ENCODE data around the gene ALDH2.
"Not testable (repeated sequence)": the region's sequence is repeated elsewhere in the genome, so short reads cannot be mapped to it uniquely, and the experiment has no call there.

Gene ALDH2

DNA sequence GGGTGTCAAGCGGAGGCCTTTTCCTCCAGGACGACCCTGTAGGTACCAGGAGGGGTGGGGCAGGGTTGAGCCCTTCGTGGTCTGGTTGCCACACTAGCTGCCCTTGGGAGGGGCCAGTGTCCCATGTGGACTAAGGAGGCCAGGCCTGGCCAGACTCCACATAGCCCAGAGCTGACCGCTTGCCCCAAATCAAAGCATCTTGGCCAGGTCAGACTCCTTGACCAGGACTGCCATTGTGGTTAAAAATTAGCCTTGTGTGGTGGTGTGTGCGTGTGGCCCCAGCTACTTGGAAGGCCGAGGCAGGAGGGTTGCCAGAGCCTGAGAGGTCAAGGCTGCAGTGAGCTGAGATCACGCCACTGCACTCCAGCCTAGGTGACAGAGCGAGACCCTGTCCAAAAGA is 24.8 kb downstream of the ALDH2 start:
- DNase-seq = no peak

DNA sequence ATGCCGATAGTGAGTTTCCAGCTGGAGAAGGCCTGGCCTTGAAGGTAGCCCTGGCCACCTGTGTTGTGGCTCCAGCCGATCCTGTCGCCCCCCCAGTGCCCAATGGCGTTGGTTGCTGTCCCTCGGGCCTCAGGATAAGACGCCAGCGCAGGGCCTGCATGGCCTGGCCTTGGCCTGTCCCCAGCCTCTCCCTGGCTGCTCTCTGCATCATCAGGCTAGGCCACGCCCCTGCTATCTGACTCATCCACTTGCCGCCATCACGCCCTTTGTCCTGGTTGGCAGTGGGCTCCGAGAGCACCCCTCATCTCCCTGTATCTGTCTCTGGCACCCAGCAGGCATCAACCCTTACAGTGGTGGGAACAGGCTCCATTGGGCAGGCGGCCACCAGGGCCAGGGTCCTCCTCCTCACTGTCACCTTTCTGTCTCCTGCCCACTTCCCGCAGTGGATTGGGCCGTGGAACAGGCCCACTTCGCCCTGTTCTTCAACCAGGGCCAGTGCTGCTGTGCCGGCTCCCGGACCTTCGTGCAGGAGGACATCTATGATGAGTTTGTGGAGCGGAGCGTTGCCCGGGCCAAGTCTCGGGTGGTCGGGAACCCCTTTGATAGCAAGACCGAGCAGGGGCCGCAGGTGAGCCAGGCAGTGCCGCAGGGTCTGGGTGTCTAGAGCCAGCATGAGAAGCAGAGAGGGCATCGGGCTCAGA is 25.6 kb downstream of the ALDH2 start:
- DNase-seq = no peak

DNA sequence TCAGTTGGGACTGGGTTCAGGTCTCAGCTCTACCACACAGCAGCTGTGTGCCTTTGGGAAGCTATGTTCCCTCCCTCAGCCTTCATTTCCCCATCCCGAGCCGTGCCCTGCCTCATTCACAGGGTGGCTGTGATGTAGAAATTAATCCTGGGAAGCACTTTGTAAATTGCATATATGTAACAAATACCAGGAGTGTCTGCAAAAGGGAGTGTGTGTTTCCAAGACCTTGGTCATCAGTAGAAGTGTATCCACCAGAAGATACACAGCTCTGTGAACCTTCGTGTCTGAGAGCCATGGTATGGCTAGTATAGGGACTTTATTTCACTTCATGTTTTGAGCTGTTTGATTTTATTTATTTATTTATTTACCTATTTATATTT is 26.1 kb downstream of the ALDH2 start:
- no peak for DNase-seq

DNA sequence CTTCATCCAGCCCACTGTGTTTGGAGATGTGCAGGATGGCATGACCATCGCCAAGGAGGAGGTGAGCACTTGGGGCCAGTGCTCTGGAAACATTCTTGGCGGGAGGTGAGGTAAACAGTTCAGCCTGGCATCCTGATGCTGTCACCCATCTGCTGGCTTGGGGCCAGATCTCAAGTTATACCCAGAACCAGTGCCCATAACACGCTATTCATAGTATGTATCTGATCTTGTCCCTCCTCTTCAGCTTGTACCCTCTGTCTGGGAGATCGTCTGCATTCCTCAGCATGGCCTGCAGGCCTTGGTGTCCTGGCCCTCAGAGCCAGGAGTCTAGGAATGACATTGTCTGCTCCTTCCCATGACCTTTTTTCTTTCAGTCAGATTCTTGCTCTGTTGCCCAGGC is 31.4 kb downstream of the ALDH2 start:
- DNase-seq = no peak

DNA sequence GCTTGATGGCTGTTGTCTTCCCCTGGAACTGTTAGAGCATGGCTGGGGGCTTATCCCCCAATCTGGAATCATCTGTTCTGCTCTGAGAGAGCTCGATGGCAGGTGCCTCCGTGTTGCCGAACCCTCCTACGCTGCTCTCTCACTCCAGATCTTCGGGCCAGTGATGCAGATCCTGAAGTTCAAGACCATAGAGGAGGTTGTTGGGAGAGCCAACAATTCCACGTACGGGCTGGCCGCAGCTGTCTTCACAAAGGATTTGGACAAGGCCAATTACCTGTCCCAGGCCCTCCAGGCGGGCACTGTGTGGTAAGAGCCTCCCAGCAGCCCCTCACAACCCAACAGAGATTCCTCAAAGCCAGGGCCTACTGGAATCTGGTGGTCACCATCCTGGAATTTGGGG is 33.0 kb downstream of the ALDH2 start:
- DNase-seq = no peak

DNA sequence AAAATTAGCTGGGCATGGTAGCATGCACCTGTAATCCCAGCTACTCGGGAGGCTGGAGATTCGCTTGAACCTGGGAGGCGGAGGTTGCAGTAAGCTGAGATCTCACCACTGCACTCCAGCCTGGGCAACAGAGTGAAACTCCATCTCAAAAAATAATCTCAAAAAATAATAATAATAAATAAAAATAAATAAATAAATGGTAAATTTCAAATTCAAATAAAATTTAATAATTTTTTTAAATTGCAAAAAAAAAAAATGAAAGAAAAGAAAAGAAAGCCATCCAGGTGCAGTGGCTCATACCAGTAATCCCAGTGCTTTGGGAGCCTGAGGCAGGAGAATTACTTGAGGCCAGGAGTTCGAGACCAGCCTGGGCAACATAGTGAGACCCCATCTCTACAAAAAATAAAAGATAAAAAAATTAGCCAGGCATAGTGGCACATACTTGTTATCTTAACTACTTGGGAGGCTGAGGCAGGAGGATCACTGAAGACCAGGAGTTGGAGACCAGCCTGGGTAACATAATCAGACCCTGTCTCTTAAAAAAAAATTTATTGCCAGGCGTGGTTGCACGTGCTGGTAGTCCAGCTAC is 36.4 kb downstream of the ALDH2 start:
- no peak for DNase-seq

DNA sequence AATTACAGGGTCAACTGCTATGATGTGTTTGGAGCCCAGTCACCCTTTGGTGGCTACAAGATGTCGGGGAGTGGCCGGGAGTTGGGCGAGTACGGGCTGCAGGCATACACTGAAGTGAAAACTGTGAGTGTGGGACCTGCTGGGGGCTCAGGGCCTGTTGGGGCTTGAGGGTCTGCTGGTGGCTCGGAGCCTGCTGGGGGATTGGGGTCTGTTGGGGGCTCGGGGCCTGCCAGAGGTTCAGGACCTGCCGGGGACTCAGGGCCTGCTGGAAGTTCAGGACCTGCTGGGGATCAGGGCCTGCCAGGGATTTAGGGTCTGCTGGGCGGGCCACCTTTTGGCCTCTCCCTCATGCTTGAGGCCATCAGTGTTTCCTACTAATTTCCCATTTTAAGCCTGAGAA is 37.1 kb downstream of the ALDH2 start:
- no peak for DNase-seq

DNA sequence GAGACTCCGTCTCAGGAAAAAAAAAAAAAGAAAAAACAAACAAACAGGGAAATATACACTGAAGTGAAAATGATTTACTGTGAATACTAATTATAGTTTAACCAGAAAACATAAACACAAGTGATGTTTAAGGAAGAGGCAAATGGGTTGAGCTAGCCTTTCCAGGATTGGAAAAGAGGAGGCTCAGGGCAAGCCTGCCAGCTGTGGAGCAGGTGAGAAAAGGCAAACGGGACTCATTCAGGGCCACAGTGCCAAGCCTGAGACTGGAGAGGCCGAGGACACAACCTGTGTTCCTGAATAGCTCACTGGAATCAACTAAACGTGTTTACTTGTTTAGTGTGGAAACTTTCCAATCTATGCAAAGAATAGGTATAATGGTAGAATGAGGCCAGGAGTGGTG is 39.6 kb downstream of the ALDH2 start:
- DNase-seq = no peak

DNA sequence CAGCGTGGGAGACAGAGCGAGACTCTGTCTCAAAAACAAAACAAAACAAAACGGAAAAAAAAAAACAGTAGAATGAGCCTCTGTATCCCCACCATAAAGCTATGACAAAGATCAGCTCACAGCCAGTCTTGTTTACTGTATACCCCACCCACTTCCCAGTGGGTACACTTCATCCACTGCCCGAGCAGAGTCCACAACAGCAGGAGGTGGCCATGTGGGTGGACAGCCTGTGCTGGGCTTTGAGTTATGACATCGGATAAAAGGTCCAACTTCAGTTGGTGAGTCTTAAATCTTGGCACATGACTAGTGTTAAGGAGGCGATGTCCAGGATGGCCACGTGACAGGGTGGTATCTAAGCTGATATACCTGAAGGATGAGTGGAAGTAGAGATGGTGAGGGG is 40.5 kb downstream of the ALDH2 start:
- DNase-seq = no peak

DNA sequence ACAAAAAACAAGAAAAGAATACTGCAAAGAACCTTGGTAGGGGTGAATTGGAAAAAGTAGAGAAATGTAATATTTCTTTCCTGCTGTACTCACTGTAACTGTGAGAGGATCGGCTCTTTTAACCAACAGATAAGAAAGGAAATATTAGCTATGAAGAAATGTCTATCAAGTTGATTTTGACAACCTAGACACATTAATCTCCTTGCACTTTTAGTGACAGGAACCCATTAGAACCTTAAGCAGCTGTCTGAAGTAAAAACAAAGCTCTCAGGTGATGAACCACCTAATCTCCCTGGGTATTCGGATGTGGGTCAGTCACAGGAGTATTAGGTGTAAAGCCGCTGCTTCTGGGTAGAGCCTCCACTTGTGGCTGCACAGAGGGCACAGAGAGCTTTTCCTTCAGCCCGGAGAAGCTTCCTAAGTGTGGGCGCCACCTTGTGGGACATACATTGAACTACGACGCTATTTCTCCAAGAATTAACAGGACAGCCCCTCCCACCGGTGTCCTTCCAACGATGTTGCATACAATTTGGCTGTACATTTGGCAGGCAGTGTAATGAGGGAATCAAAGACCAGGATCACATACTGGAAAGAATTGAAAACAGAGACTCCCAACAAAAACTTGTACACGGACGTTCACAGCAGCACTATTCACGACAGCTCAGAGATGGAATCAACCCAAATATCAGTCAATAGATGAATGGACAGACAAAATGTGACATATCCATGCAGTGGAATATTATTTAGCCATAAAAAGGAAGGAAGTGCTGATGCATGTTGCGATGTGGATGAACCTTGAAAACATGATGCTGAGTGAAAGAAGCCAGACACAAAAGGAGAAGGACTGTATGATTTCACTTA is 46.4 kb downstream of the ALDH2 start:
- DNase-seq = peak; percentile 84

DNA sequence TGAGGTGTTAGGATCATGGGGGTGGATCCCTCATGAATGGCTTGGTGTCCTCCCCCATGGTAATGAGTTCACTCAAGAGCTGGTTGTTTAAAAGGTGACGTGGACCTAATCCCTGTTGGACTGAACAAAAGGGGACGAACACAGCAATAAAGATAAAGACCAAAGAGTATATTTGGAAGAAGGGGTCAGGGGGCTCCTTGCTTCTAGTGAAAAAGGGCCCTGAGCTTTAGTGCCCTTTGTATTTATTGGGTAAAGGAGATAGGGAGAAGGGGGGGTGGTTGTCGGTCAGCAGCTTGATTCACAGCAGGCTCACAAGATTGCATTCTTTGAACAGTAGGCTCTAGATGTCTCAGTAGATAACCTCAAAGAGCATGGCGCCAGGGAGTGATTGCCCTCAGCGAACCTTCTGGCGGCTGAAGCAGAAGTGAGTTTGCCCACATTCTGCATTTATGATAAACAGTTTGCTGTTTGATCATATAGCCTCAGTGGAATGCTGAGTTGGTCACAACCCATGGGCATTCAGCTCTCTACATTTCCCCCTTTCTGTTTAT is 49.4 kb downstream of the ALDH2 start:
- no peak for DNase-seq

DNA sequence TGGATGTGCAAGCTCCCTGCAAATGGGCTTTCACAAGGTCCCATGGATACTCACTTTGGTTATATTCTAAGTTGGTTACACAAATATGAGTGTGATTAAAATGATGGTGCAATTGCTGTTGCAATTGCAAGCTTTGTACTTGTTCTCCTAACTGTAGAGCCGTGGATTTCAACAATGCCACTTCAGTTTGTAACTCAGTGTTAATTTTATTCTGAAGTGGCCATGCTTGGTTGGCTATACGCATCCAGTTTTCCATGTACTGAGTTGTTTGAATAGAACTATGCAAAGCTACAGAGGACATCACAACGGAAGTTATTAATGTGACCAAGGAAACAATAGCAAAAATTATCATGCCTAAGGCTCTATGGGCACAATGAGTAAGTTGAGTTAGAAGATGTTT is 50.2 kb downstream of the ALDH2 start:
- not testable (repeated sequence) for DNase-seq

DNA sequence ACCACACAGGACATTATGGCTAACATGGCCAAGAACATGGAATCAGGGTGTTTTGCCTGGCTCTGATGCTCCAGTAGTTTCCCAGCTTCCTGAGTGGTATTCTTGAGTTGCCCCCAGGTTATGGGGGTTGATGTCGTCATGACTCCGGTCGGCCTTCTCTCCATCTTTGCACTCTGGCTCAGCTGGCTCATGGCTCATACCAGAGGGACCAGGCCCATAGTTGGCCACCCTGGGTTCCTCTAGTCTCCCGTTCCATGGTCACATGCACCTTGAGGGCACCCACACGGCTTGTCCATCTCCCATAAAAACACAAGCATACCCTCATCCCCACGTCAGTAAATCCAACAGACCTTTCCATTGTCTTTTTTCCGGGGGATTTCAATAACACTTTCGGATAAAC is 51.6 kb downstream of the ALDH2 start:
- no peak for DNase-seq

DNA sequence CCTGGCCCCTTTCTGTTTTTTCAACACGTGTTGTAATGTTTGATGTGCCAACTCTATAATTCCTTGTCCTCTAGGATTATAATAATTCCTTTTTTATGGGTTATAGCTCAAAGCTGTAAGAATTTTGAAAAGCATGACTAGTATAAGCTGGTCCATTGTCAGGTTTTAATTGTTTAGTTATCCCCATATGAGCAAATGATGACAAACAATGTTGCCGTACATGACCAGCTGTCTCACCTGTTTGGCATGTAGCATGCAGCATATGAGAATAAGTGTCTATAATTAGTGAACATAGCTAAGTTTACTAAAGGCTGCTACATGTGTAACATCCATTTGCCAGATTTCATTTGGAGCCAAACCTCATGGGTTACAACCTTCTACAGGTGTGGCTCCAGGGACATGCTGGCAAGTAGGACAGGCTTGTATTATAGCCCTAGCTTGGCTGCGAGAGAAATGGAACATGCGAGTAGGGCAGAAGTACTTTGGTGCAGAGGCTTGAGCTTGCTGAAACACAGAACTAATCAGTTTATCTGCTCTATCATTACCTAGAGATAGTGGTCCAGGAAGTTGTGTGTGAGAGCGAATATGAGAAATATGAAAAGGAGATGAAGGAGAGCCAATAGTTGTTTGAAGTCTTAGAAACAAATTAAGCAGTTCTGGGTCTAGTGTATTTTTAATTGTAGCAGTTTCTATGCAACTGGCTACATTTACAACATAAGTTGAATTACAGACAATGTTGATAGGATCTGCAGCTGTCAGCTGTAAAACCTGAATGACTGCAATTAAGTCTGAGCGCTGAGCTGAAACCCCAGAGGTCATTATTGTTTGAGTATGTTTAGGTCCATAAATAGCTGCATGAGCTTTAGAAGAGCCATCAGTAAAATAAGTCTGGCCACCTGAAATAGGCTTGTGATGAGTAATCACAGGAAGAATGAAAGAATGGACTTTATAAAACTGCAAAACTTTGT is 52.7 kb downstream of the ALDH2 start:
- no peak for DNase-seq

DNA sequence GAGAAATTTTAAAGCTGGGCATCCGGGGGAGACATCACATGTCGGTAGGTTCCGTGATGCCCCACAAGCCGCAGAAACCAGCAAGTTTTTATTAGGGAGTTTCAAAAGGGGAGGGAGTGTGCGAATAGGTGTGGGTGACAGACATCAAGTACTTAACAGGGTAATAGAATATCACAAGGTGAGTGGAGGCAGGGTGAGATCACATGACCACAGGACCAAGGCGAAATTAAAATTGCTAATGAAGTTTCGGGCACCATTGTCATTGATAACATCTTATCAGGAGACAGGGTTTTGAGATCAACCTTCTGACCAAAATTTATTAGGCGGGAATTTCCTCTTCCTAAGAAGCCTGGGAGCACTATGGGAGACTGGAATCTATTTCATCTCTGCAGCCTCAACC is 54.1 kb downstream of the ALDH2 start:
- DNase-seq = not testable (repeated sequence)

DNA sequence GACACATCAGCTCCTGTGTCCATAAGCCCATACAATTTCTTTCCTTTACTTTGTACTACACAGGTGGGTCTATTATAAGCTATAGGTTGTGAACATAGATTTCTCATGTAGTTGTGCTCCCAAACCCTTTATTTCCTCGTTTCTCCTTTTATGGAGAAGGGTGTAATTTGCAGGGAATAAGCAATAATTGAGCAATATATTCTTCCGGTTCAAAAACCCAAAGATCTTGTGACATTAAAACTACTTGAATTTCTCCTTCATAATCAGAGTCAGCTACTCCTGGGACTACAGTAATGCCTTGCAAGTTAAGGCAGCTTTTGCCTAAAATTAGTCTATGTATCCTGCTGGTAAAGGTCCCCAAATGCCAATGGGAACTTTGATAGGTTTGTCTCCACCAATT is 56.2 kb downstream of the ALDH2 start:
- DNase-seq = no peak

DNA sequence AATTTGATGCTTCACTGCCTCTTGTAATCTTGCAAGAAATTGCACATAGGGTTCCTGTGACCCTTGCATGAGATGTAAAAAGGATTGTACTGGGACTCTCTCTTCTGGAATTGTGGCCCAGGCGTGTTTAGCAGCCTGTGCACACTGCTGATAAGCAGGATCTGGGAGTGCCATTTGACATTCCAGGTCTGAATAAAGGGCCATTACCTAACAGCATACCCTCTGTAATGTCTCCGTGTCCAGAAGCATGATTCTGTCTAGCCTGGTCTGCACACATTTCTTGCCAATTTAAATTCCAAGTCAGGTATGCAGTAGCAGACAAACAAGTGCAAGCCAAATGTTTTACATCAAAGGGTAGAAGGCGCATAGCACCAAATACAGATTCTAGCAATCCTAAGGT is 57.2 kb downstream of the ALDH2 start:
- DNase-seq = no peak

DNA sequence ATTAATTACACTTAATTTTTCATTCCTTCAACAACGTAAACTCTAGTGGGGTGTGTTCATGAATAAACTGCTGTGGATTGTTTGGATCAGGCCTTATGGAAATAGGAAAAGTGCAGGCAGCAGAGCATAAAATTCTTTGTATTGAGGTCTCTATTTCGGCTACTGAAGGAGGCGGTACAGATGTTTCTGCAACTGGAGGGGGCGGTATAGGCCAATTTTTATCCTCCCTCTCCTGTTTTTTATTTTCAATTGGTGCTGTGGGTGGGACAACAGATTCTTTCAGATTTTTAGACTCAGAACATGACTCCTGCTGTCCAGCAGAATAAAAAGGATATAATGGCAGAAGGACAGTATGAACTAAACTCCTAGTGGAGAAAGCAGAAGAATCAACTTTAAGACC is 57.6 kb downstream of the ALDH2 start:
- DNase-seq = not testable (repeated sequence)

DNA sequence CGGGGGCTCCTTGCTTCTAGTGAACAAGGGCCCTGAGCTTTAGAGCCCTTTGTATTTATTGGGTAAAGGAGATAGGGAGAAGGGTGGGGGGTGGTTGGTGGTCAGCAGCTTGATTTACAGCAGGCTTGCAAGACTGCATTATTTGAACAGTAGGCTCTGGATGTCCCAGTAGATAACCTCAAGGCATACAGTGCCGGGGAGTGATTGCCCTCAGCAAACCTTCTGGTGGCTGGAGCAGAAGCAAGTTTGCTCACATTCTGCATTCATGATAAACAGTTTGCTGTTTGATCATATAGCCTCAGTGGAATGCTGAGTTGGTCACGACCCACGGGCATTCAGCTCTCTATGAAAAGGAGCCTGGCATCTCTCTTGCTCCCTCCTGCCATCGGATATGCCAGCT is 58.8 kb downstream of the ALDH2 start:
- DNase-seq = no peak

DNA sequence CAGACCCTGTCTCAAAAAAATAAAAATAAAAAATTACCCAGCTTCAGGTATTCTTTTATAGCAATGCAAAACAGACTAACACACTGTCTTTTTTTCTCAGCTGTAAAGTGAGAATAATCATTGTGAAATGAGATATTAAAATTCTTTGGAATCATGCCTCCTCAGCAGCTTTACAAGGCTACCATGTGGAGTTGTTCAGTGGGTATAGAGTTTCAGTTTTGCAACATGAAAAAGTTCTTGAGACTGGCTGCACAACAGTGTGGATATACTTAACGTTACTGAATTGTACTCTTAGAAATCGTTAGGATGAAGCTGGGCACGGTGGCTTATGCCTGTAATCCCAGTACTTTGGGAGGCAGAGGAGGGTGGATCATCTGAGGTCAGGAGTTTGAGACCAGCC is 59.6 kb downstream of the ALDH2 start:
- no peak for DNase-seq

DNA sequence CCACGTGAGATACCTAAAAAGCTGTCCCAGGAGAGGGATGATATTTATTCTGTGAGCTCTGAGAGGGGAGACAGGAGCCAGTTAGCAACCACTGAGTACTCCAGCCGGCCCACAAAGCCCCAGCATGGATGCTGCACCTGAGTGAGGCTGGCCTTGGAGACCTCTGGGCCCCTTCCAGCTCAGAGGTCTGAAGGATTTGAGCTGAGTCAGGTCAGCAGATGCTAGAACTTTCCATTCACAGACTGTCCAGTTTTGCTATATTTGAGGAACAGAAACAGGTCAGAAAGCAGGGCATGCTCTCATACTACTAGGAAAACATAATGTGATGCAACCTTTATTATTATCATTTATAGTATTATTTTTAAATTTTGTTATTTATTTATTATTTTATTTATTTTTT is 60.3 kb downstream of the ALDH2 start:
- peak; percentile 74 for DNase-seq

DNA sequence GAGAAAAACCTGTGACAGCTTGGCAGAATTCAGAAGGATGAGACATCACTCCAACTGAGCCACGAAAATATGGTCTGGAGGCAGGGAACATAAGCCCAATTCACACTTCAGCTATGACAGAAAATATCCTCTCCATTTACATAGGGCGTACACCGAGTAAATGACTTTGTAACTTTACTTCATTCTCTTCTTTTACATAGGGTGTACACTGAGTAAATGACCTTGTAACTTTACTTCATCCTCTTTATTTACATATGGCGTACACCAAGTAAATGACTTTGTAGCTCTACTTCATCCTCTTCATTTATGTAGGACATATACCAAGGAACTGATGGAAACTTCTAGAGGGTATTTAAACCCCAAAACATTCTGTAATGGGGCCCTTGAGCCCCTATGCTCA is 61.2 kb downstream of the ALDH2 start:
- DNase-seq = no peak
